DMS53 (cell line): ENCODE measurements around the gene ZNF354C.
"Not testable (repeated sequence)": the region's sequence is repeated elsewhere in the genome, so short reads cannot be mapped to it uniquely, and the experiment has no call there.

ENCODE experiments used
- DNase-seq: peaks from one replicate; lab custom pipeline; 2025; lab: John Stamatoyannopoulos, UW

ZNF354C gene

GRCh38 chr5:179060116-179061008 is at the start of gene ZNF354C:
ZNF354C (plus strand) TSS chr5:179060373; CDS start chr5:179062069, 1,696 bp downstream.
- no peak for DNase-seq

DNA sequence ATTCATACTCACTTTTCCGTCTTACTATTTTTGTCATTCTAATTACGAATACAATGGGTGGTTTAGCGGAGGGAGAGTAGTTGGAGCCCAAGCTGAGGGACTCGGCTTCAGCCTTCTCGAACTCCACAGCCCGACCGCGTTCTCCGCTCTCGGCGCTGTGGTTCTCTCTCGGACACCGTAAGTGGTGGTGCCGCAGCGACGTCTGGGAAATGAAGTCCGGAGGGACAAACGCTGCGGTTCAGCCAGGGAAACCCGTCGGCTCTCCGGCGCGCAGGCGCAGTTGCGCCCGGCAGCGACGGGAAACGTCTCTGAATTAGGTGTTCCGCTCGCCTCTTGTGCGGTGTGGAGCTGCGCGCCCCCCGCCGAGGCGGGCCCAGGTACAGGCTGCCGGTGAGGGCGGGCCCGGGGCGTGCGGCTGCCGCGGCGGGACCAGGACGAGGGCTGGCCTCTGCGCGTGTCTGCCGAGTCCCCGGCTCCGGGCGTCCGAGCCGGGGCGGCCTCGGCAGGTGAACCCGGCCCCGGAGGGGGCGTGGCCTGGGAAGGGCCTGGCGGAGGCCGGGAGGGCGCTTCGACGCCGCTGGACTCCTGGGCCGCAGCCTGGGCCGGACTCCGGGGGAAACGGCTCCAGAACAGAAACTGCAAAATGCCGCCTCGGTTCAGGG is 36.5 kb upstream of the ZNF354C start, which contains the start of gene ZNF879:
Gene ZNF879, plus strand, starts transcription at position 277 of the 662 bp plus-strand sequence. CDS start 1,201 bp downstream, outside the sequence.
- no peak for DNase-seq

GRCh38 chr5:179033004-179033580 is 27.1 kb upstream of the ZNF354C start:
- no peak for DNase-seq

DNA sequence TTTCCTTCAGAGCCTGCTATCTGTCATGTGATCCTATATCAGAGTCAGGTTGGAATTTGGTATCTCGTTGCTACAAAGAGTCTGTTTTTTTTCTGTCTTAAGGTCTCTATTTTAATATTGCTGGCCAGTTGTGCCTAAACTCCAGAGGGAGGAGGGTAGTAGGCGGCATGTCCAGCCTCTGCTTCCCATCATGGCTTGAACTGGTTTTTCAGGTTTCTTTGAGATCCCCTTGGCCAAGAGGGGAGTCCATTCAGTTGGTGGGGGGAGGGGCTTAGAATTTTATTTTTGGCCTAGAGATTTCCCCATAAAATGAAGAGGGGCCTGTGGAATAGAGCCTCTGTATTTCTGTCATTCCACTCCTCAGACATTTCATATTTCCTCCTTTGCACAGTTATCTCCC is 15.4 kb upstream of the ZNF354C start:
- DNase-seq, result no peak

GRCh38 chr5:179051784-179052183 is 8.4 kb upstream of the ZNF354C start:
- DNase-seq, result peak; percentile 24

DNA sequence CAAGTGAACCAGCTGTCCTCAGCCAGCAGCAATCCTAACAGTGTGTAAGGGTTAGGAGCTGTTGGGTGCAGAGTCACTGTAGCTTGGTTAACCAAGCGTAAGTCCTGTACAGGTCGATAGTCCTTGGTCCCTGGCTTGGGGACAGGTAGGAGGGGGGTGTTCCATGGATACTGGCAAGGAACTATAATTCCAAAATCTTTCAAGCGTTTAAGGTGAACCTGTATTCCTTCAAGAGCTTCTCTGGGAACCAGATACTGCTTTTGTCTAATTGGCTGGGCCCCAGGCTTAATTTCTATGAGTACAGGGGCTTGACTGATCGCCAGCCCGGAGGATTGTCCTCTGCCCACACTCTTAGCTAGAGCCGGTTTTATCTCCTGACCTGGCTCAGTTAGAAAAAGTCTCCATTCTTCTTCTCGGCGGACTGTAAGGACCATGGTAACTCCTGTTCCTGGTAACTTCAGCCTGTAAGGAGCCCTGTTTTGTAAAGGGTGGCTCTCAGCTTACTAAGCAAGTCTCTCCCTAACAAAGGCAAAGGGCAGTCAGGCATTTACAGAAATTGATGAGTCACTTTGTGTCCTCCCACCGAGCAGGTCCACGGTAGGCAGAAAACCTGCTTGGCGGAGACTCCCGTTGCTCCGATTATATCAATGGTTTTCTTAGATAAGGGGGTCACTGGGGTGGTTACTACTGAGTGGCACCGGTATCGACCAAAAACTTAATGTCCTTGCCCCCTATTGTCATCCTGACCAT is 6.0 kb upstream of the ZNF354C start:
- no peak for DNase-seq

- no peak for DNase-seq
These were observed 5.3 kb upstream of the ZNF354C start for GRCh38 chr5:179054876-179055275.

- no peak for DNase-seq
These were observed 4.7 kb upstream of the ZNF354C start for GRCh38 chr5:179055436-179055835.

DNA sequence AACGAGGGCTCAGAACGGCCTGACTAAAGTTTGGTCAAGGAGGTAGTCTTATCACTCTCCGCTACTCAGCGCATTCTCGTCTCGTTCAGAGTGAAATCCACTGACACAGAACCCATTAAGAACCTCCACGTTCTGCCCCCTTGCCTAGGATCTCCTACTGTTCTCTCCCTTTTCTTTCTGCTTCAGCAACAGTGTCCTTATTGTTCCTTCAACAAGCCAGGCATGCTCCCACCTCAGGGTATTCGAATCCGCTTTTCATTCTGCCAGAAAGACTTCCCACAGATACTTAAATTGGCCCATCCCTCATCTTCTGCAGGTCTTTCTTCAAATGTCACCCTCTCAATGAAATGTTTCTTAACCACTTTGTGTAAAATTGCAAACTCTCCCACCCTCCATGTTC is 4.3 kb upstream of the ZNF354C start:
- no peak for DNase-seq

DNA sequence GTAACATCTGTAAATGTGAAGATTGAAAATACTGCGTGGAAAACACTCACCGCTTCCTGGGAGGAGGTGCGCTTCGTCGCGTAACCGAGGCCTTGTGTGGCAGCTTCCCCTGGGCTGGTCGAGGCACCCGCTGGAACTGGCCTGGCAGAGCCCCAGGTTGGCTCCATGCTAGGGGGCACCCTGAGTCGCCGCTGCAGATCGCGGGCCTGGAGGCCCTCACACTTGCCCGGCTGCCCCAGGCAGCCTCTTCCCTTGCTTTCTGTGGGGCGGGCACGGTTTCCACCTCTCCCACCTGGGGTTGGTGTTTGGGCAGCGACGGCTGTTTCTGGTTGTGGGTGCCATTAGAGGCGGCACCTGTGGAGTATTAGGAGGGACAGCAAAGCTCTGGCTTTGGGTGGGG is 852 bp downstream of the ZNF354C start:
- no peak for DNase-seq

GRCh38 chr5:179065703-179066102 is 5.5 kb downstream of the ZNF354C start:
- DNase-seq, result no peak

DNA sequence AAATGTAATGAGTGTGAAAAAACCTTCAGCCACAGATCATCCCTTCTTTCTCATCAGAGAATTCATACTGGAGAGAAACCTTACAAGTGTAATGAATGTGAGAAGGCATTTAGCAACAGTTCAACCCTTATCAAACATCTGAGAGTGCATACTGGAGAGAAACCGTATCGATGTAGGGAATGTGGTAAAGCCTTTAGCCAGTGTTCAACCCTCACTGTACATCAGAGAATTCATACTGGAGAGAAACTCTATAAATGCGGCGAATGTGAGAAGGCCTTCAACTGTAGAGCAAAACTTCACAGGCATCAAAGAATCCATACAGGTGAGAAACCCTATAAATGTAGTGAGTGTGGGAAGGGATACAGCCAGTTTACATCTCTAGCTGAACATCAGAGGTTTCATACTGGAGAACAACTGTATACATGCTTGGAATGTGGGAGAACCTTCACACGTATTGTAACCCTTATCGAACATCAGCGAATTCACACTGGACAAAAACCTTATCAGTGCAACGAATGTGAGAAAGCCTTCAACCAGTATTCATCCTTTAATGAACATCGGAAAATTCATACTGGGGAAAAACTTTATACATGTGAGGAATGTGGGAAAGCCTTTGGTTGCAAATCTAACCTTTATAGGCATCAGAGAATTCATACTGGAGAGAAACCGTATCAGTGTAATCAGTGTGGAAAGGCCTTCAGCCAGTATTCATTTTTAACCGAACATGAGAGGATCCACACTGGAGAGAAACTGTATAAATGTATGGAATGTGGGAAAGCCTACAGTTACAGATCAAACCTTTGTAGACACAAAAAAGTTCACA is 19.2 kb downstream of the ZNF354C start:
- no peak for DNase-seq

DNA sequence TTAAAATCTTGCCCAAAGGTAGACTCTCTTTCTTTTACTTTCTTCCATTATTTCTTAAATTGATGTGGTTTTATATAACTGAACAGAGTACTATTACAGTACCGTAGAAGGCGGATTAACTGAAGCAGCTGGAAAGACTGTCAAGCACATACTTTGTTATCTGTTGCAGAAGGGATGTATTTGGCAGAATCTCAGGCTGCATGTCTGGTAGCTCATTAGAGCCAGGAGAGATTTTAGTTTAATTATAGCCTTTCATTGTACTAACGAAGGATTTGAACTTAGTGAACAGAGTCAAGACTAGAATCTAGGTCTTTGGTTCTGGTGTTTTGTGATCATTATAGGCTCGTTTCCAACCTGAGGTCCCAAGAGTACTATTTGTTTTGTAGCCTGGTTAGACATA is 20.6 kb downstream of the ZNF354C start:
- DNase-seq, result no peak

DNA sequence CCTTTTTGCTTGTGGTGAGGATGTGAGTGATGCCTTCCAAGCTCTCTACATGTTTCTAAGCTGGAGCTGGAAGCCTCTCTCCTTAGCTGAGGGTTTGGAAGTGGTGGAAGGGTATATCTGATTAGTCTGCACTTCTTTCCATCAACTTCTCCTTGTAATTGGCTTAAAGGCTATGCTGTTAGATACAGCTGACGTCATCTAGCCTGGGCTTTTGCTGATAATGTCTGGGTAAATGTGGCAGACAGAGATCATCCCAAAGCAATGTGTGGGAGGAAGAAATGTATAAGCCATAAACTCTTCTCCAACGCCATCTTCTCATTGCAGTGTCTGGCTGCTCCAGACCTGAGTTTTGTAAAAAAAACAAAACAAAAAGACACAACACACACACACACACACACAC is 29.3 kb downstream of the ZNF354C start:
- DNase-seq, result no peak

DNA sequence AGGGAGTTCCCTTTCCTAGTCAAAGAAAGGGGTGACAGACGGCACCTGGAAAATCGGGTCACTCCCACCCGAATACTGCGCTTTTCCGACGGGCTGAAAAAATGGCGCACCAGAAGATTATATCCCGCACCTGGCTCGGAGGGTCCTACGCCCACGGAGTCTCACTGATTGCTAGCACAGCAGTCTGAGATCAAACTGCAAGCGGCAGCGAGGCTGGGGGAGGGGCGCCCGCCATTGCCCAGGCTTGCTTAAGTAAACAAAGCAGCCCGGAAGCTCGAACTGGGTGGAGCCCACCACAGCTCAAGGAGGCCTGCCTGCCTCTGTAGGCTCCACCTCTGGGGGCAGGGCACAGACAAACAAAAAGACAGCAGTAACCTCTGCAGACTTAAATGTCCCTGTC is 41.1 kb downstream of the ZNF354C start:
- not testable (repeated sequence) for DNase-seq

- DNase-seq, result no peak
These were observed 50.4 kb downstream of the ZNF354C start for GRCh38 chr5:179110528-179110927.

GRCh38 chr5:179111267-179112207 is 51.4 kb downstream of the ZNF354C start:
- DNase-seq, result no peak

- no peak for DNase-seq
These were observed 52.4 kb downstream of the ZNF354C start for GRCh38 chr5:179112469-179113142.

DNA sequence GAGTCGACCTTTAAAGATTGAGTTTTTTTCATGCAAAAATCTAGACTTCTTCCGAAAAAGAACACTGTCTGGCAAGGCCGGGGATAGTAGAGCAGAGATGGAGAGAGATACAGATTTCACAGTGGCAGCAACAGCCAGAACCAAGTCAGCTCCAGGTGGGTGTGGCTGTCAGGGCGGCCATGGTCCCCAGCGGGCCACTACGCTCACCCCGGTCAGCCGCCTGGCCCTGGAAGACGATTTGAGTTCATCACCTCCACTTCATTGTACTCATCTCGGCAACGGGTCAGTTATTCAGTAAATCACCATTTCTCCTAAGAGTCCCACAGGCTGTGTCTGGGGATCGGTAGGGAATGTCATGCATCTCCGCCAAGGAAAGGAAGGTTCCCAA is 53.0 kb downstream of the ZNF354C start:
- no peak for DNase-seq
